HL-60 (cell line): ENCODE measurements around the gene SOCS6.

Source experiments
- GABPA ChIP-seq: IDR thresholded peaks from 2 replicates; pipeline ENCODE4 v1.6.1; 2012; ENCODE audit warnings: low read depth
- POLR2AphosphoS5 ChIP-seq: IDR thresholded peaks from 2 replicates; pipeline ENCODE4 v1.6.1; 2012; ENCODE audit warnings: low read depth
- TF ChIP-seq, protein P1 (sequence below): IDR thresholded peaks from one replicate; pipeline ENCODE4 v1.5.1; 2011; ENCODE audit warnings: low read length, control low read depth, inconsistent platforms; ENCODE audit not compliant: insufficient read depth

GRCh38 chr18:70288851-70289328 lies at the start of gene SOCS6:
- TF ChIP-seq, protein P1, sequence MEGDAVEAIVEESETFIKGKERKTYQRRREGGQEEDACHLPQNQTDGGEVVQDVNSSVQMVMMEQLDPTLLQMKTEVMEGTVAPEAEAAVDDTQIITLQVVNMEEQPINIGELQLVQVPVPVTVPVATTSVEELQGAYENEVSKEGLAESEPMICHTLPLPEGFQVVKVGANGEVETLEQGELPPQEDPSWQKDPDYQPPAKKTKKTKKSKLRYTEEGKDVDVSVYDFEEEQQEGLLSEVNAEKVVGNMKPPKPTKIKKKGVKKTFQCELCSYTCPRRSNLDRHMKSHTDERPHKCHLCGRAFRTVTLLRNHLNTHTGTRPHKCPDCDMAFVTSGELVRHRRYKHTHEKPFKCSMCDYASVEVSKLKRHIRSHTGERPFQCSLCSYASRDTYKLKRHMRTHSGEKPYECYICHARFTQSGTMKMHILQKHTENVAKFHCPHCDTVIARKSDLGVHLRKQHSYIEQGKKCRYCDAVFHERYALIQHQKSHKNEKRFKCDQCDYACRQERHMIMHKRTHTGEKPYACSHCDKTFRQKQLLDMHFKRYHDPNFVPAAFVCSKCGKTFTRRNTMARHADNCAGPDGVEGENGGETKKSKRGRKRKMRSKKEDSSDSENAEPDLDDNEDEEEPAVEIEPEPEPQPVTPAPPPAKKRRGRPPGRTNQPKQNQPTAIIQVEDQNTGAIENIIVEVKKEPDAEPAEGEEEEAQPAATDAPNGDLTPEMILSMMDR: no peak
- TF ChIP-seq POLR2AphosphoS5: peak; percentile 66; the same call in 1 of the 2 replicates
- no peak for TF ChIP-seq GABPA
